Subcutaneous abdominal adipose tissue (tissue), 5 donors: ENCODE data around the gene FRMPD1.

Source experiments
- H3K27ac ChIP-seq: one replicate; pipeline ENCODE4 v1.7.0; 2013; ENCODE audit warnings: low read depth, mild to moderate bottlenecking, inconsistent platforms, low read length, moderate library complexity
- H3K27me3 ChIP-seq, 5 donors: one replicate each; pipeline ENCODE4 v1.7.0; 2013; ENCODE audit warnings: low read length in 5 of 5, inconsistent platforms in 1 of 5; ENCODE audit not compliant: control insufficient read depth in 5 of 5, insufficient read depth in 4 of 5
- H3K36me3 ChIP-seq, 5 donors: one replicate each; pipeline ENCODE4 v1.7.0; 2013; ENCODE audit warnings: low read length in 5 of 5; ENCODE audit not compliant: control insufficient read depth in 5 of 5, insufficient read depth in 5 of 5
- H3K4me1 ChIP-seq, 5 donors: one replicate each; pipeline ENCODE4 v1.7.0; 2013; ENCODE audit warnings: low read length in 5 of 5, mild to moderate bottlenecking in 3 of 5, moderate library complexity in 1 of 5; ENCODE audit not compliant: control insufficient read depth in 5 of 5, insufficient read depth in 5 of 5
- H3K4me3 ChIP-seq, 5 donors: one replicate each; pipeline ENCODE4 v1.7.0; 2013; ENCODE audit warnings: low read length in 5 of 5, low read depth in 1 of 5
- H3K9ac ChIP-seq, 5 donors: one replicate each; pipeline ENCODE4 v1.7.0; 2013; ENCODE audit warnings: low read length in 5 of 5, mild to moderate bottlenecking in 4 of 5, moderate library complexity in 3 of 5
- H3K9me3 ChIP-seq, 5 donors: one replicate each; pipeline ENCODE4 v1.7.0; 2013; ENCODE audit warnings: low read length in 5 of 5; ENCODE audit not compliant: control insufficient read depth in 5 of 5
- donor health status: healthy.
- donor health status: healthy.
- donor health status: healthy.
- donor health status: healthy.
- donor health status: healthy.

FRMPD1 gene

GRCh38 chr9:37788332-37788731 is 137.6 kb downstream of the FRMPD1 start:
- Histone ChIP-seq H3K27me3 (peaks cover 0 to 2% (median 0%) of the 10 kb centered on the region in 5 donors), H3K9ac (no peak overlapping the region), H3K27ac (no peak overlapping the region), H3K9me3 (no peaks in the 10 kb centered on the region), H3K4me1 (peaks cover 5 to 24% (median 17%) of the 10 kb centered on the region in 5 donors), H3K4me3 (no peak overlapping the region), H3K36me3 (peaks cover 0 to 6% (median 2%) of the 10 kb centered on the region in 5 donors)

- H3K36me3 ChIP-seq = peaks cover 0 to 4% (median 0%) of the 10 kb centered on the region in 5 donors
- H3K4me1 ChIP-seq = peaks cover 0 to 12% (median 6%) of the 10 kb centered on the region in 5 donors
- no peak overlapping the region for H3K27ac ChIP-seq
- peaks cover 0 to 2% (median 0%) of the 10 kb centered on the region in 5 donors for H3K27me3 ChIP-seq
- H3K9me3 ChIP-seq = no peaks in the 10 kb centered on the region
- no peak overlapping the region for H3K4me3 ChIP-seq
- H3K9ac ChIP-seq = no peak overlapping the region
These were observed 139.3 kb downstream of the FRMPD1 start for GRCh38 chr9:37790096-37790495.

- Histone ChIP-seq H3K27me3 (peaks cover 0 to under 1% (median 0%) of the 10 kb centered on the region in 5 donors), H3K9me3 (no peaks in the 10 kb centered on the region), H3K4me1 (peaks cover 0 to 6% (median 0%) of the 10 kb centered on the region in 5 donors), H3K4me3 (no peak overlapping the region), H3K36me3 (peaks cover 0 to 4% (median 0%) of the 10 kb centered on the region in 5 donors), H3K27ac (no peak overlapping the region), H3K9ac (no peak overlapping the region)
These were observed 141.4 kb downstream of the FRMPD1 start for GRCh38 chr9:37792122-37792521.

GRCh38 chr9:37796232-37796631 is 145.5 kb downstream of the FRMPD1 start:
- no peak overlapping the region for H3K9ac ChIP-seq
- no peak overlapping the region for H3K27ac ChIP-seq

More at GRCh38 chr9:37796232-37796631, 145.5 kb downstream of the FRMPD1 start:
- H3K4me3 ChIP-seq = no peak overlapping the region
- no peaks in the 10 kb centered on the region for H3K27me3 ChIP-seq
- peaks cover 2 to 13% (median 8%) of the 10 kb centered on the region in 5 donors for H3K4me1 ChIP-seq
- no peaks in the 10 kb centered on the region for H3K9me3 ChIP-seq
- H3K36me3 ChIP-seq = no peaks in the 10 kb centered on the region
